Endothelial cell of umbilical vein (primary cell): Measurements from ENCODE around the gene CELSR1. TPM values are rescaled to one million over a fixed set of nuclear protein-coding genes. Genes with fewer than 3 reads are reported as not detected.

ENCODE experiments used
- BruUV-seq: library from RNA; stranded (reverse); fragments of 400-500 nt; replicated peaks from 2 replicates; lab custom pipeline; 2021; lab: Mats Ljungman, UMichigan
- CTCF ChIA-PET: fragments of 300-600, 350-600 bp; sonication (Branson Sonifier 250); formaldehyde crosslinking; loops from one replicate; lab custom pipeline; 2021; ENCODE audit warnings: antibody characterized with exemption, inconsistent platforms; lab: Charles Lee
- POLR2A ChIA-PET: fragments of 300-600, 350-600 bp; sonication (Branson Sonifier 250); formaldehyde crosslinking; loops from one replicate; lab custom pipeline; 2021; ENCODE audit warnings: antibody characterized with exemption, inconsistent platforms; lab: Charles Lee
- DNase-seq: peaks from one replicate; pipeline ENCODE4 v3.0.0-alpha.2; 2011; ENCODE audit warnings: low read depth, low spot score
- FAIRE-seq: peaks from 2 replicates; lab custom pipeline; 2011; peaks lifted over from hg19 to GRCh38; lab: Jason Lieb, UNC
- H2AFZ ChIP-seq: 2 replicates; pipeline ENCODE4 v1.6.0; 2012; ENCODE audit warnings: low read depth, low read length, control low read depth, inconsistent platforms
- H3K27ac ChIP-seq: 2 replicates; pipeline ENCODE4 v1.5.1; 2011; ENCODE audit warnings: low read depth, mild to moderate bottlenecking, control low read depth, low read length, moderate library complexity; ENCODE audit not compliant: insufficient read depth
- H3K27me3 ChIP-seq, 2 experiments: 2 replicates each; pipeline versions ENCODE4 v1.6.0 to v1.6.1; 2011; ENCODE audit warnings: low read length in 2 of 2, mixed read lengths in 1 of 2; ENCODE audit not compliant: control insufficient read depth in 2 of 2, insufficient read depth in 2 of 2
- H3K36me3 ChIP-seq, 2 experiments: 2 replicates in 1 of 2; 3 replicates in 1 of 2; pipeline ENCODE4 v1.5.1; 2011; ENCODE audit warnings: low read length in 2 of 2, mild to moderate bottlenecking in 1 of 2, moderate library complexity in 1 of 2; ENCODE audit not compliant: control insufficient read depth in 2 of 2, insufficient read depth in 2 of 2; ENCODE audit errors: extremely low read depth in 1 of 2
- H3K4me1 ChIP-seq: 3 replicates; pipeline ENCODE4 v1.5.1; 2011; ENCODE audit warnings: mild to moderate bottlenecking, low read length; ENCODE audit not compliant: control insufficient read depth, insufficient read depth; ENCODE audit errors: extremely low read depth
- H3K4me2 ChIP-seq: 2 replicates; pipeline ENCODE4 v1.6.1; 2011; ENCODE audit warnings: low read length, control low read depth, mixed read lengths; ENCODE audit not compliant: insufficient read depth
- H3K4me3 ChIP-seq, 3 experiments: fragments of 200-600 bp in 1 of 3; sonication (generic), shearing (Covaris generic) in 1 of 3; replicated peaks in 1 of 3; 2 replicates each; pipeline ENCODE4 v1.5.1; 2011 to 2016; ENCODE audit warnings: control low read depth in 3 of 3, low read length in 3 of 3, mild to moderate bottlenecking in 2 of 3, inconsistent platforms in 1 of 3, low read depth in 1 of 3, moderate library complexity in 1 of 3; ENCODE audit not compliant: insufficient read depth in 1 of 3
- H3K79me2 ChIP-seq: 2 replicates; pipeline ENCODE4 v1.6.0; 2012; ENCODE audit warnings: low read length, inconsistent platforms; ENCODE audit not compliant: control insufficient read depth, insufficient read depth
- H3K9ac ChIP-seq: replicated peaks from 2 replicates; pipeline ENCODE3; 2011; ENCODE audit warnings: low read length, control low read depth; ENCODE audit not compliant: insufficient read depth; ENCODE audit errors: extremely low read depth
- H3K9me1 ChIP-seq: replicated peaks from 3 replicates; pipeline ENCODE4 v1.6.0; 2011; ENCODE audit warnings: mild to moderate bottlenecking, low read length; ENCODE audit not compliant: control insufficient read depth, insufficient read depth; ENCODE audit errors: extremely low read depth
- H3K9me3 ChIP-seq: replicated peaks from 2 replicates; pipeline ENCODE4 v1.5.1; 2012; ENCODE audit warnings: low read length, inconsistent platforms; ENCODE audit not compliant: control insufficient read depth, insufficient read depth
- H4K20me1 ChIP-seq: replicated peaks from 2 replicates; pipeline ENCODE3; 2011; ENCODE audit warnings: mild to moderate bottlenecking, low read length; ENCODE audit not compliant: control insufficient read depth, insufficient read depth; ENCODE audit errors: extremely low read depth
- CTCF ChIP-seq, 2 donors: IDR thresholded peaks; 1 replicate in 1 of 2; 2 replicates in 1 of 2; pipeline ENCODE4 v1.5.1; 2011; ENCODE audit warnings: low read length in 2 of 2, mild to moderate bottlenecking in 2 of 2, moderate library complexity in 2 of 2, control low read depth in 1 of 2, inconsistent platforms in 1 of 2, low read depth in 1 of 2; ENCODE audit not compliant: insufficient read depth in 1 of 2; ENCODE audit errors: extremely low read depth in 1 of 2
- EZH2 ChIP-seq: IDR thresholded peaks from 2 replicates; pipeline ENCODE4 v1.6.1; 2012; ENCODE audit warnings: borderline replicate concordance, low read depth, mild to moderate bottlenecking, moderate library complexity, low read length, inconsistent platforms; ENCODE audit not compliant: severe bottlenecking
- FOS ChIP-seq: IDR thresholded peaks from 2 replicates; pipeline ENCODE4 v1.6.1; 2011; ENCODE audit warnings: mild to moderate bottlenecking, low read length, moderate library complexity, borderline replicate concordance; ENCODE audit not compliant: insufficient read depth
- GATA2 ChIP-seq: IDR thresholded peaks from 2 replicates; pipeline ENCODE4 v1.7.0; 2011; ENCODE audit warnings: low read depth, mild to moderate bottlenecking, moderate library complexity, mixed read lengths, low read length; ENCODE audit not compliant: insufficient read length, insufficient read depth
- JUN ChIP-seq: IDR thresholded peaks from 2 replicates; pipeline ENCODE4 v1.6.1; 2011; ENCODE audit warnings: borderline replicate concordance, low read depth; ENCODE audit not compliant: insufficient read length, insufficient read depth
- MYC ChIP-seq: IDR thresholded peaks from one replicate; pipeline ENCODE4 v1.6.1; 2011; ENCODE audit warnings: mild to moderate bottlenecking, low read depth, low read length
- POLR2A ChIP-seq: IDR thresholded peaks from 2 replicates; pipeline ENCODE4 v1.6.1; 2012; ENCODE audit warnings: low read depth, mild to moderate bottlenecking, control low read depth, low read length
- POLR2AphosphoS5 ChIP-seq: IDR thresholded peaks from 2 replicates; pipeline ENCODE4 v1.6.1; 2012; ENCODE audit warnings: low read depth, mild to moderate bottlenecking, control low read depth, low read length, moderate library complexity; ENCODE audit not compliant: insufficient read depth
- dilution Hi-C: fragments of 300-500 bp; cut with MboI; formaldehyde crosslinking; loops from one replicate; pipeline ENCODE4 v1.15.0; 2019; ENCODE audit warnings: low sequenced_read_pairs; ENCODE audit not compliant: extremely low pct_ligation_motif_present
- intact Hi-C: fragments of 100-400 bp; cut with micrococcal nuclease; formaldehyde crosslinking; loops from one replicate; pipeline ENCODE4 v1.10.0; 2022
- polyA plus RNA-seq, 4 experiments: library from polyadenylated mRNA; depleted of rRNA in 3 of 4; stranded (reverse) in 3 of 4; unstranded in 1 of 4; fragments of >200 nt; gene quantifications; 2 replicates each; pipeline versions ENCODE4 v1.2.1 to v1.2.3, GENCODE V29; 2011 to 2012; ENCODE audit warnings: missing spikeins in 1 of 4
- total RNA-seq: library from RNA; stranded (reverse); gene quantifications from 2 replicates; pipeline ENCODE4 v1.2.3, GENCODE V29; 2021
- TF ChIP-seq, protein P1 (sequence below): IDR thresholded peaks from 2 replicates; pipeline ENCODE4 v1.6.1; 2011; ENCODE audit not compliant: insufficient read depth, insufficient read length

Gene CELSR1
- total and polyA plus RNA-seq, 2 donors (not counting 3 experiments of a cell fraction or from before 2014, with no cell fraction given): 3.7 to 5.4 TPM

DNA sequence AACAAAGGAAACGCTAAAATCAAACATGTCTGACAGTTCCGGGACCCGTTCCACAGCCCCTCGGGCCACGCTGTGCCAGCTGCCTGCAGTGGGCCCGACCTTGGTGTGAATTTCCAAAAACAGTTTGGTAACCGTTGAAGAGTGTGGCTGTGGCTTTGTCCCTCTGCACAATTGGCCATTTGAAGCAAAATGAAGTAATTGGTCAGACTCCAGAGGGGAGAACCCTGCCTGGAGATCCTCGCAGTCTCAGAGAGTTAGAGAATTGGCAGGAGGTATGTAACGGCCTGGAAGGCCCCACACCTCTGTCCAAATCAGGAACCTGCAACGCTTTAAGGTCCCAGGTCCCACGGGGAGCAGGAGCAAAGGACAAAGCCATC lies 175.6 kb downstream of the CELSR1 start:
- Histone ChIP-seq H3K9me3 (no peaks in the 10 kb centered on the region), H3K36me3 (peaks cover 0 to under 1% of the 10 kb centered on the region in 2 experiments), H2AFZ (no peak overlapping the region), H3K27me3 (no peaks in the 10 kb centered on the region), H3K4me1 (no peaks in the 10 kb centered on the region), H3K79me2 (no peaks in the 10 kb centered on the region), H3K9ac (no peak overlapping the region), H4K20me1 (no peaks in the 10 kb centered on the region), H3K9me1 (no peaks in the 10 kb centered on the region), H3K4me2 (no peak overlapping the region), H3K4me3 (no peak overlapping the region), H3K27ac (no peak overlapping the region)
- FAIRE-seq: no peak
- DNase-seq: no peak
- dilution Hi-C loops: no loop called here
- CTCF ChIA-PET: no interaction called here
- BruUV-seq: no TSS peak
- POLR2A ChIA-PET: no interaction called here
- TF ChIP-seq POLR2A: no peak
- no peak for TF ChIP-seq JUN
- TF ChIP-seq, protein P1, sequence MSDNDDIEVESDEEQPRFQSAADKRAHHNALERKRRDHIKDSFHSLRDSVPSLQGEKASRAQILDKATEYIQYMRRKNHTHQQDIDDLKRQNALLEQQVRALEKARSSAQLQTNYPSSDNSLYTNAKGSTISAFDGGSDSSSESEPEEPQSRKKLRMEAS: no peak
- no peak for TF ChIP-seq POLR2AphosphoS5
- no peak for TF ChIP-seq FOS
- TF ChIP-seq MYC: no peak
- TF ChIP-seq GATA2: no peak
- TF ChIP-seq CTCF (IDR thresholded peaks at IDR 0.05; ENCODE audit: extremely low read depth in 1 of 2, insufficient read depth in 1 of 2, low read depth in 1 of 2, low read length in 2 of 2): no peak
- no peak for TF ChIP-seq EZH2
- intact Hi-C loops: no loop called here
